T1000 (cell line): ENCODE measurements around the gene PRTFDC1.
"Not testable (repeated sequence)": the region's sequence is repeated elsewhere in the genome, so short reads cannot be mapped to it uniquely, and the experiment has no call there.

Experiments
- DNase-seq: peaks from one replicate; lab custom pipeline; 2025; ENCODE audit warnings: mixed read lengths; lab: John Stamatoyannopoulos, UW

PRTFDC1 gene

GRCh38 chr10:24952143-24952706, at the start of gene PRTFDC1:
PRTFDC1 (minus strand) TSS chr10:24952606; CDS start chr10:24952575, 31 bp downstream.
- no peak for DNase-seq

- no peak for DNase-seq
Observed at GRCh38 chr10:24998044-24998443, 45.6 kb upstream of the PRTFDC1 start.

- no peak for DNase-seq
Observed at GRCh38 chr10:24995072-24995471, 42.7 kb upstream of the PRTFDC1 start.

- DNase-seq = no peak
Observed at GRCh38 chr10:24993237-24993958, 41.0 kb upstream of the PRTFDC1 start.

GRCh38 chr10:24992512-24993133, 40.2 kb upstream of the PRTFDC1 start:
- no peak for DNase-seq

- DNase-seq = no peak
Observed at GRCh38 chr10:24991298-24991697, 38.9 kb upstream of the PRTFDC1 start.

- DNase-seq = no peak
Observed at GRCh38 chr10:24989867-24990266, 37.5 kb upstream of the PRTFDC1 start.

- no peak for DNase-seq
Observed at GRCh38 chr10:24988831-24989640, 36.6 kb upstream of the PRTFDC1 start.

- no peak for DNase-seq
Observed at GRCh38 chr10:24984906-24985305, 32.5 kb upstream of the PRTFDC1 start.

- DNase-seq = no peak
Observed at GRCh38 chr10:24983946-24984345, 31.5 kb upstream of the PRTFDC1 start.

- no peak for DNase-seq
Observed at GRCh38 chr10:24983130-24983529, 30.7 kb upstream of the PRTFDC1 start.

- no peak for DNase-seq
Observed at GRCh38 chr10:24982319-24983112, 30.1 kb upstream of the PRTFDC1 start.

- DNase-seq = no peak
Observed at GRCh38 chr10:24981161-24981710, 28.8 kb upstream of the PRTFDC1 start.

- DNase-seq = no peak
Observed at GRCh38 chr10:24979685-24980084, 27.3 kb upstream of the PRTFDC1 start.

GRCh38 chr10:24974976-24975375, 22.6 kb upstream of the PRTFDC1 start:
- no peak for DNase-seq

GRCh38 chr10:24973163-24973562, 20.8 kb upstream of the PRTFDC1 start:
- no peak for DNase-seq

- no peak for DNase-seq
Observed at GRCh38 chr10:24971374-24971773, 19.0 kb upstream of the PRTFDC1 start.

GRCh38 chr10:24969841-24970281, 17.5 kb upstream of the PRTFDC1 start:
- DNase-seq = no peak

- DNase-seq = not testable (repeated sequence)
Observed at GRCh38 chr10:24968951-24969350, 16.5 kb upstream of the PRTFDC1 start.

- DNase-seq = no peak
Observed at GRCh38 chr10:24968349-24968748, 15.9 kb upstream of the PRTFDC1 start.

- DNase-seq = no peak
Observed at GRCh38 chr10:24966962-24967481, 14.6 kb upstream of the PRTFDC1 start.
